ENCODE results near the gene LMLN.
"Not testable (repeated sequence)": the region's sequence is repeated elsewhere in the genome, so short reads cannot be mapped to it uniquely, and the experiment has no call there.

The LMLN gene

DNA sequence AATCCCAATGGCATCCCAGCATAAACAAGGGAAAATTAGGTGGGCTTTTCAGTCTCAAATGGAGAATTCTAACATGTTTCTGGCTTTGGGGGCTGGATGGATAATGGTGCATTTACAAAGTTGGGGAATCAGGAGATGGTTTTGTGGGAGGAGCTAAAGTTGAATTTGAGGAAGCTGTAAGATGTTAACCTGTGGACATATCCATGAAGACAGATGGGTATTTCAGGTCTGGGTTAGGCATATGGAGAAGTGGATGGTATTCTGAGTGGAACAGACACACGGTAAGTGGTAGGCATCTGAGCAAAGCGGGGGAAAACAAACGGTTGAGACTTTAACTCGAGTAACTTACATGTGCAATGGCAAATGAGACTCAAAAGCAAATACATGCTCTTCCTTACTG, 1.7 kb upstream of the LMLN start:
- no peak for DNase-seq

DNA sequence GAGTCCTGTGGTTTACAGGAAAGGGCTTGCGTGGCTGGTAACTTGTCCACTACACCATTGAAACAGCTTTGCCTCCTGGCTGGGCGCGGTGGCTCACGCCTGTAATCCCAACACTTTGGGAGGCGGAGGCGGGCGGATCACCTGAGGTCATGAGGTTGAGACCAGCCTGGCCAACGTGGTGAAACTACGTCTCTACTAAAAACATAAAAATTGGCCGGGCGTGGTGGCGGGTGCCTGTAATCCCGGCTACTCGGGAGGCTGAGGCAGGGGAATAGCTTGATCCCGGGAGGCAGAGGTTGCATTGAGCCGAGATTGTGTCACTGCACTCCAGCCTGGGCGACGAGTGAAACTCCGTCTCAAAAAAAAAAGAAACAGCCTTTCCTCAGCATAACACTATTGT, 1.2 kb upstream of the LMLN start:
- DNase-seq, result not testable (repeated sequence)

DNA sequence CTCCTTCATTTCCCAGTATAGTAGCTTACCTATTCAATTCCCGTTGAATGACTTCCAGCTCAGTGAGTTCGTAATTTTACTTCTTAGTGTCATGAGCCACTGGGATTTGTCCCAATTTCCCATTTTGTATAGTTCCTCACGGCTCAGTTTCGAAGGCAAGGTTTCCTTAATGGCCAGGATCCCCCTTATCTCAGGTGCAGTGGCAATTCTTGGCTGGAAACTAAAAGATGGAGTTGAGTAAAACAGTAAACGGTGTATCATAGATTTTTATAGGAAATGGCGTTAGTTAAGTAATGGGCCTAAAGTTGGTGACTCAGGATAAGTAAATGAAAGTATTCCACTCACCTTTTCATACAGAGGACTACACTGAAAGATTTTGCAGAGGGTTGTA, 522 bp upstream of the LMLN start:
- DNase-seq, result no peak

DNA sequence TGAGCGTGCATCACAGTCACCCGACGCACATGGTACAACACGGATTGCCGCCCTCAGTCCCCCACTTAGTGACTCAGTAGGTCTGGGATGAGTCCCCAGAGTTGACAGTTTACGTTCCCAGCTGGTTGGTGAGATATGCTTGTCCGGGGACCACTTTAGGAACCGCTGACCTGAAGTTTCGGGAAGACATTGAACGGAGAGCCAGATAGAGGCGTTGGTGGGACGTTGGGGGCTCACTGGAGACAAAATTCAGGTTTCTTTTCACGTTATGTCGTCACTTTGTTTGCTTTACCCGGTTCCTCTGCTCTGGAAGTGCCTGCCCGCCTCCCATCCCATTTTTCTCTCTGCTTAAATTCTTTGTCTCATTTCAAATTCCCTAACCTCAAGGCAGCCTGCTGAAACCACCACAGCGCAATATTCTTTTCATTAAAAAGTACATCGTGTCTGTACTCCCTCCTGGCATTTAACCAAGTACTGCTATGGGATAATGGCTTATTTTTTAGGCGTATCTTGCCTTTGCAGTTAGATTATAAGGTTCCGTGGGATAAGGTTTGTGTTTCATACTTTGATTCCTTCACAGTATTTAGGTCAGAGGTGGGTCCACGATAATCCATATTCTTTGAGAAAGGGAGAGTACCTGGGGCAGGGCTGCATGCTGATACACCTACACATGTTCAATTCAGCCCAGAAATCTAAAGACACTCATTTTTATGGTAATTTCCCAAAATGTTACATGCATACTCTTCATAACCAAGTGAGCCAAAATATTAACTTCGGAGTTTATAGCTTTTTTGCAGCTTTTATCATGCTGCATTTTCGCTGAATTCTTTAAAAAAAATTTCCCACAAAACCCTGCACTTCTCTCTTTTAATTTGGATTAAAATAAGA, 921 bp downstream of the LMLN start:
- DNase-seq, result no peak

DNA sequence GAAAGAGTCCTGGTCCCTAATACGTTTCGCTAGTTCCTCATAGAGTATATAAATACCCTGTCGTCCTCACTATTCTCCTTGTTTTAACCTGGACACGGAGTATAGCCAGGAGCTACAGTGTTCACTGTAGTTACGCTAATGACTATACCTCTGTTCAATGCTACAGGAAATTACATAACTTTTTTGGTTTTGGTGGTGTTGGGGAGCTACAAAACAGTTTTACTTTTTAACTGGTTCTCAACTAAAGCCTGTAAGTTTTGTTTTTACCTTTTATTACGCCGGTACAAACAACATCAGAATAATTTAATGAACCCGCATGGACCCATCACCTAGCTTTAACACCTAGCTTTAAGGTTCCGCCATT, 1.5 kb downstream of the LMLN start:
- DNase-seq, result no peak

DNA sequence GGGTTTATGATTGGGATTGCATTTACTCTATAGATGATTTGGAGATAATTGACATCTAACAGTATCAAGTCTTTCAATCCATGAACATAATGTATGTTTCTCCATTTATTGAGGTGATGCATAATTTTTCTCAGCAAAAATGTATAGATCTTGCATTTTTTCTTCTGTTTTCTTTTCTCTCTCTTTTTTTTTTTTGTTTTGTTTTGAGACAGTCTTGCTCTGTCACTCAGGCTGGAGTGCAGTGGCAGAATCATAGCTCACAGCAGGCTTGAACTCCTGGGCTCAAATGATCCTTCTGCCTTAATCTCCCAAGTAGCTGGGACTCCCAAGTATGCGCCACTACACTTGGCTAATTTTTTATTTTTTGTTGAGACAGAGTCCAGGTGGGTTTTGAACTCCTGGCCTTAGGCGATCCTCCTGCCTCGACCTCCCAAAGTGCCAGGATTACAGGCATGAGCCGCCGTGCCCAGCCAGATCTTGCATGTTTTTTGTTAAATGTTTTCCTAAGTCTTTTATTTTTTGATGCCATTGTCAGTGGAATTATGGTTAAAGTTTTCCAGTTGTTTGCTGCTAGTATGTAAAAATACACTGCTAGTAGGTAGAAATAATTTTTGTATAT, 3.1 kb downstream of the LMLN start:
- DNase-seq, result no peak

DNA sequence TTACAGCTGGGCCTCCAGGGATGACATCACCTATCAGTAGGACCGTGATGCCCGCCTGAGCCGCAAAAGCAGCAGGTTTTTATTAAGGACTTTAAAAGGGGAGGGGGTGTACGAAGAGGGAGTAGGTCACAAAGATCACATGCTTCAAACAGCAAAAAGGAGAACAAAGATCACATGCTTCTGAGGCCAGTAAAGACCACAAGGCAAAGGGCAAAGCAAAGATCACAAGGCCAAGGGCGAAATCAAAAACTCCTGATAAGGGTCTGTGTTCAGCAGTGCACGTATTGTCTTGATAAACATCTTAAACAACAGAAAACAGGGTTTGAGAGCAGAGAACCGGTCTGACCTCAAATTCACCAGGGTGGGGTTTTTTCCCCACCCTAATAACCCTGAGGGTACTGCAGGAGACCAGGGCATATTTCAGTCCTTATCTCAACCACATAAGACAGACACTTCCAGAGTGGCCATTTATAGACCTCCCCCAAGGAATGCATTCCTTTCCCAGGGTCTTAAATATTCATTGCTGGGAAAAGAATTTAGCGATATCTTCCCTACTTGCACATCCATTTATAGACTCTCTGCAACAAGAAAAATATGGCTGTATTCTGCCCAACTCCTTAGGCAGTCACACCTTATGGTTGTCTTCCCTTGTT, 7.4 kb downstream of the LMLN start:
- DNase-seq, result not testable (repeated sequence)

DNA sequence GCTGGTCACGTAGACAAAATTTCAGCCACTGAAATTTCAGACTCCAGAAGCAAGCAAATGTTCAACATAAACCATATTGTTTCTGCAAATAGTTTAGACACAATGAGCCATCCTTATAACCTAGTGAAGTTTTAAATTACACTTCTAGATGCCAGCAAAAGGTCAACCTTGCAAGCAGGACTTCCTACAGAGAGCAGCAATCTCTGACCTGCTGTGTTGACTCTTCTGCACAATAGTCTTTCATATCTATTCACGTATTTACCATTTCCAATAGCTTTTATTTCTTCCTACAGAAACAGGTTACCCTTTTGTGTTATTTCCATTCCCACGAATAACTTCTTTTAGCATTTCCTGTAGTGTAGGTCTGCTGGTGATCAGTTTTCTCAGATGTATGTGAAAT, 10.6 kb downstream of the LMLN start:
- DNase-seq, result no peak

DNA sequence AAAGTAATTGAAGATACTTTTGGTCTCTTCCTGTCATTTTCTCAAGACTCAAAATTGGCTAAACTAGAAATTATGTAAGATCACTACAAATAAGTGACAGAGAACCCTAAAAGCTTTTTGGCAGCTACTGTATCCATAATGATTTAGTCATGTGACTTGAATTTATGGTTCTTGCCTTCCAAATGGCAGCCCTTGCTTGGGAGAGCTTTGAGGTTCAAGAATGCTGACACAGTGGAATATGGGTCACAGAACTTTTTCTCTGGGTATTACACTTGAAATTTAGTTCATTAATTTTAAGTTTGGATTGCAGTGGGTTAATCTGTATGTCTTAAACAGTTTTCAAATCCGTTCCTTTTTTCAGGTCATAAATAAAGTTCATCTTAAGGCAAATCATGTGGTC, 14.0 kb downstream of the LMLN start:
- no peak for DNase-seq

DNA sequence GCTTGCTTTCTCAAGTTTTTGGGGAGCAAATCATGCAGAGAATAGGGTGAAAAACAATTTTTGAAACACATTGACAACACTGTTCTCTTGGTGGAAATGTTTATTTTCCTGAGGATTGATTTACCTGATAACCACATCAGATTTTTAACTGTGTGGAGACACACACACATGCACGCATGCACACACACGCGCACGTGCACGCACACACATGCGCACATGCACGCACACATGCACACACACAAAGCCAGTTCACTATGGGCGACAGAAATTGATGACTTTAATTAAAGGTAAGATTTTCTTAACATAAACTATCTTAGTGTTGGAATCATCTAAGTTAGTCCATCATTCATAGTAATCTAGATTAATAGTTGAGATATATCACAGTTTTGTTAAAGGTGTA, 15.3 kb downstream of the LMLN start:
- no peak for DNase-seq

DNA sequence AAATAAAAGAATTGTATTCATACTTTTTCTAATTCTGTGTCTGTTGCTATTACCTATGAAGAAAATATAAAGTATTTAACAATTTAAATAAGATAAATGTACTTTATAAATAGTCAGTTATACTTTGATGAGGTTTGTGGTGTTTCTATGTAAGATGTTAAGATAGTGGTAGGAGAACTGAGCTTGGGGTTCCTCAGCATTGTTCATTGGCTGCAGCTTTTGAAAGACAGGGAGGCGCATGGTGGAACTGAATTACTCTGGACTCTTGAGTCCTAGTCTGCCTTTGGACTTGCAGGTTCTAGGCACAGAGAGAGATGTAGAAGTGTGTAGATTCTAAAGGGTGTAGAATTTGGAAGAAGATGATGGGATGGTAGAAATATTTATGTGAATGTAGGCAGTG, 23.1 kb downstream of the LMLN start:
- DNase-seq, result no peak

DNA sequence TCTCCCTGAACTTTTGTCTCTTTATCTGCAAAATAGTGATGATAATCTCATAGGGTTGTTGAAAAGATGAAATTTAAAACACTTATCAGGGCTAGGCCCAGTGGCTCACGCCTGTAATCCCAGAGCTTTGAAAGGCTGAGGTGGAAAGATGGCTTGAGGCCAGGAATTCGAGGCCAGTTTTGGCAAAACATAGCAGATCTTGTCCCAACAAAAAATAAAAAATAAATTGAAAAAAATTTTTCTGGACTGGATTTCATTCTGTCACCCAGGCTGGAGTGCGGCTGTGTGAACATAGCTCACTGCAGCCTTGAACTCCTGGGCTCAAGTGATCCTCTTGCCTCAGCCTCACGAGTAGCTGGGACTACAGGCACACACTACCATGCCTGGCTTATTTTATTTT, 29.6 kb downstream of the LMLN start:
- no peak for DNase-seq

DNA sequence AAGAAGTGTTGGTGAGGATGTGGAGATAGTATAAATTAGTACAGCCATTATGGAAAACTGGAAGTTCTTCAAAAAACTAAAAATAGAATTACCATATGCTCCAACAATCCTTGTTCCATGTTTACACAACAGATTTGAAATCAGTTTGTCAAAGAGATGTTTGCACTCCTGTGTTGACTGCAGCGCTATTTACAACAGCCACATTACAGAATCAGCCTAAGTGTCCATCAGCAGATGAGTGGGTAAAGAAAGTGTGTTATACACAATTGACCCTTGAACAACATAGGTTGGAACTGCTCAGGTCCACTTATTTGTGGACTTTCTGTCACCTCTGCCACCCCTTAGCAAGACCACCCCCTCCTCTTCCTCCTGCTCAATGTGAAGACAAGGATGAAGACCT, 34.7 kb downstream of the LMLN start:
- no peak for DNase-seq

DNA sequence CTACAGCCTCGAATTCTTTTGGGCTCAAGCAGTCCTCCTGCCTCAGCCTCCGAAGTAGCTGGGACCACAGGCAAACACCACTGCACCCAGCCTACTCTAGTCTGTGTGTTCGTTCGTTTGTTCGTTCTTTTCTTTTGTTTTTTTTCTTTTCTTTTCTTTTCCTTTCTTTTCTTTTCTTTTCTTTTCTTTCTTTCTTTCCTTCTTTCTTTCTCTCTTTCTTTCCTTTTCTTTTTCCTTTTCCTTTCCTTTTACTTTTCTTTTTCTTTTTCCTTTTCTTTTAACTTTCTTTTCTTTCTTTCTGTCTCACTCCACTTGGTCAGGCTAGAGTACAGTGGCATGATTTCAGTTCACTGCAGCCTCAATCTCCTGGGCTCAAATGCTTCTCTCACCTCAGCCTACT, 36.8 kb downstream of the LMLN start:
- no peak for DNase-seq

DNA sequence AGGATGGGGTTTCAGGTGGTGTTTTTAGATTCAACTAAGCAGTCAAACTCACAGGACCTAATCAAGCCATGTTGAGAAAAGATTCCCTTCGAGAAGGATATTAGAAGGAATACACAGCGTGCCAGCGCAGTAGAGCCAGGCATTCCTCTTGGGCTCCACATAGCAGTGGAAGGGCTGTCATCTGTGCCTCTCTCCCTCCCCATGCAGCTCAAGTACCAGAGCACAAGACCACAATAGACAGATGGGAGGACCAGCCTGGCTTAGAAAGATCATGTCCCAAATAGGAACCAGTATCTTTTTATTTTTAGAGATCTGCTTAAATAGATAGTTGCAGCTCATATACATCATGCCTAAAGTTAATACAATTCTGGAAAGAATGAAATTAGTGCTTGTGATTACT, 37.9 kb downstream of the LMLN start:
- no peak for DNase-seq

DNA sequence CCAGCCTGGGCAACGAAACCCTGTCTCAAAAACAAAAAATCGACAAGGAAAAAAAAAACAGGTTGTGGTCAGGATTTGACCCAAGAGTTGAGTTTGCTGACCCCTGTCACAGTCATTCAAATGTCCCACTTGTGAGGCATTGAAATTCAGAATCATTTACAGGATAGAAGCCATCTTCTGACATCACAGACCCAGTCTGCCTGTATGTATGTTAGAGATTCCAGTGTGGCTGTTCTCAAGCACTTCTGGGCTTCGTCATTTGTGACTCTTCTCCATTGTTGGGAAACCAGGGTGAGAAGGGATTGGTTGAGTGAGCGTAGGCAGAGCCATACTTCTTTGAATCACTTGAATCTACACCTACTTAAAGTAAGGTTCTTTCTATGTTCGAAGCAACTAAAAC, 57.1 kb downstream of the LMLN start:
- no peak for DNase-seq

DNA sequence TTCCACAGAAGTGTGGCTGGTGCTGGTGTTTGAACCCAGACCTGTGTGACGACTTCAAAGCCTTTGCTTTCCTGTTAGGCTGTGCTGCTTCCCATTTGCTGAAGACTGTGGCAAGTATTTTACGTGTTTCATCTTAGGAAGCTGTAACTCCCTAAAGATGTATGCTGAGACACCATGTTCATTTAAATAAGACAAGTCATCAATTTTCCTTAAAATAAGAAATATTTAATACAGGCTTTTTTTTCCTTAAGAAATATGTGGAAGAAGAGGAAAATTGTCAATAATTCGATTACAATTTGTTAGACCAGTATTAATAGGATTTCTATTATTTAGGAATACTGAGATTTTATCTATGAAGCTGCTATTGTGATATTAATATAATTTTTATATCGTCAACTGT, 58.4 kb downstream of the LMLN start:
- no peak for DNase-seq

DNA sequence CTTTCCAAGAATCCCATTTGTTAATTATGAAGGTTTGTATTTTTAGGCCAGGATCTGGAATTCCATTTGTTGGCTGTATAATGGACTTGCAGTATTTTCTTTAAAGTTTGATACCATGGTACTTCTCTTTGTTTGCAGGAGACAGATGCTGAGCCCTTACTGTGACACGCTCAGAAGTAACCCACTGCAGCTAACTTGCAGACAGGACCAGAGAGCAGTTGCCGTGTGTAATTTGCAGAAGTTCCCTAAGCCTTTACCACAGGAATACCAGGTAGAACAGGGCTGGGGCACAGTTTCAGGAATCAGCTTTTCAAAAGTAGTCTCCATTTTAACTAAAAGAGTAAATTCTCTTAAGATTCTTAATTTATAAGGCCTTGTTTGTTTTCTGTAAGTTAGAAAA, 59.1 kb downstream of the LMLN start:
- DNase-seq, result no peak

DNA sequence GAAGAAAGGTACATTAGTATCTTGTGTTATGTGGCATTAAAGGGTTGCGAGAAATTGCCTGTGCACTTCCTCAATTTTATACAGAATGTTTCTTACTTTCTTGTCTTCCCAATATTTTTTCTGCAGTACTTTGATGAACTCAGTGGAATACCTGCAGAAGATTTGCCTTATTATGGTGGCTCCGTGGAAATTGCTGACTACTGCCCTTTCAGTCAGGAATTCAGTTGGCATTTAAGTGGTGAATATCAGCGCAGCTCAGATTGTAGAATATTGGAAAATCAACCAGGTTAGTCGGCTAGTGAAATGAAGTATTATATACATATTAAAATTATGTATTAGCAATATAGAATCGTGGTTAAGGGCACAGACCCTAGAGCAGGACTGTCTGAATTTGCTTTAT, 61.3 kb downstream of the LMLN start:
- DNase-seq, result no peak

DNA sequence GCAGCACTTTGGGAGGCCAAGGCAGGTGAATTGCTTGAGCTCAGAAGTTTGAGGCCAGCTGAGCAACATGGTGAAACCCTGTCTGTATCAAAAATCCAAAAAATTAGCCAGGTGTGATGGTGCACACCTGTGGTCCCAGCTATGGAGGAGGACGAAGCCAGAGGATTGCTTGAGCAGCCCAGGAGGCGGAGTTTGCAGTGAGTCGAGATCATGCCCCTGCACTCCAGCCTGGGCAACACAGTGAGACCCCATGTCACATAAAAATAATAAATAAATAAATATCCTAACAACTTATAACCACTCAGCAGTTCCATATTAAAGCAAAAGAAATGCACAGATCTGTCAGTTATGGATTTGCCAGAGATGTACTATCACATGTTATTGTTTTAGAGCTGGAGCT, 62.6 kb downstream of the LMLN start:
- DNase-seq, result no peak

DNA sequence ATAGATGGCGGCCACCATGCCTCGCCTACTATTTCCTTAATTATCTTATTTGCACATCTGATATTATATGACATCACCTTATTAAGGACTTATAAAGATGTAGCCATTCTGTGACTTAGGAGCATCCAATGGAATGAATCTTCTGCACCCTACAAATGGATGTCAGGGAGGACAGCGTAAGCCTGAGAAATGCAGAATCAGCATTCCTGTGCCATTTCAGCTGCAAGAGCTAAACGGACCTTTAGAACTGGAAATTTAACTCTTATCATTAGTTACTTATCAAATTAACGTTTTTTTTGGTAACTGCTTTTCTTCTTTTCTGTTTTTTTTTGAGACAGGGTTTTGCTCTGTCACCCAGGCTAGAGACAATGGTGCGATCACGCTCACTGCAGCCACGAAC, 65.6 kb downstream of the LMLN start:
- no peak for DNase-seq

DNA sequence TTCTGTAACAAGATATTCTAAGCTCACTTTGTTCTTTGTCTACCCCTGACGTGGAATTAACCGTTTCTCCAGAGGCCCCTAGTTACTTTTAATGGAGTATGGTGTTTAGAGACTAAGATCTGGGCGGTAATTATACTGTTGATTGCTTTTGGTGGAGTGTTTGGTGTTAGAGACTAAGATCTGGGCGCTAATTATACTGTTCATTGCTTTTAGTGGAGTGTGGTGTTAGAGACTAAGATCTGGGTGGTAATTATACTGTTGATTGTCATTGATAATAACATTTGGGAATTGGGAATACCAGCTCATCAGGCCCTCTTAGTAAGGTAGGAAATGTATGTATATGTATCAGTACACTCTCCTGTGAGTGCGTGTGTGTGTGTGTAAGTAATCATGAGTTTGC, 66.6 kb downstream of the LMLN start:
- DNase-seq, result no peak

DNA sequence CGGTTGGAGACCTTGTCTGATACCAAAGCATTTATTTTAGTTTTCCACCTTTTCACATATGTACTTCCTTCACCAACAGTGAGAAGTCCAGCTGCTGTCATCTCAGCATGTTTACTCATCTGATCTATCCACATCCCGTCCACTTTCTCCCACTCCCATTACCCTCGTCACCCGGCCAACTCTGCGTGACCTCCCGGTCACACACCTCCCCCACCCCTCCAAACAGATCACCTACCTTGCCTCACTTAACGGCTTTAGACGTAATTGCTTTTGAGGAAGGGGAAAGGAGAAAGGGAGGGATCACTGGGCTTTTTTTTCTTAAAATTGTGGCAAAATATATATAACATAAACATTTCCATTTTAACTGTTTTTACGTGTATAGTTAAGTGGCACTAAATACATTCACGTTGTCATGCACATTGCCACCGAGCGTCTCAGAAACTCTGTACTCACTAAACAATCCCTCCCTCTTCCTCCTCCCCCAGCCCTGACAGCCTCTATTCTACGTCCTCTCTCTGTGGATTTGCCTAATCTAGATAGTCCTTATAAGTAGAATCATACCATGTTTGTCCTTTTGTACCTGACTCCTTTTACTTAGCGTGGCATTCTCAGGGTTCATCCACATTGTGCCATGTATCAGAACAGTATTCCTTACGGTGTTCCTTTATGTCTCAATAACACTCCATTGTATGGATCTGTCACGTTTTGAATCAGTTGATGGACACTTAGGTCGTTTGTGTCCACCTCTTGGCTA, 67.2 kb downstream of the LMLN start:
- no peak for DNase-seq

Measured in NCI-H526 treated with DMSO at 0.1 percent for 48 hours (cell line).